ENCODE results near the gene TEKT2. TPM values are rescaled to one million over a fixed set of nuclear protein-coding genes. Genes with fewer than 3 reads are reported as not detected.

Gene TEKT2
- total RNA-seq, 4 donors from 2014 or later: not detected

- peaks cover 0 to 26% (median 11%) of the 10 kb centered on the region in 4 donors for H3K4me1 ChIP-seq
- TF ChIP-seq CTCF (IDR thresholded peaks at IDR 0.05): no peak
- no peak for TF ChIP-seq POLR2A (IDR thresholded peaks at IDR 0.05)
- peaks cover 0 to 46% (median 0%) of the 10 kb centered on the region in 3 donors for H3K36me3 ChIP-seq
- H3K27me3 ChIP-seq: no peaks in the 10 kb centered on the region
- H3K4me3 ChIP-seq: no peak overlapping the region
- no peak overlapping the region for H3K27ac ChIP-seq
- DNase-seq: peak in 1 of 3 donors; percentile 29
- no peaks in the 10 kb centered on the region for H3K9me3 ChIP-seq
Observed at GRCh38 chr1:36092166-36092797, 8.4 kb downstream of the TEKT2 start.

GRCh38 chr1:36092798-36093185 lies 8.9 kb downstream of the TEKT2 start:
- Histone ChIP-seq H3K36me3 (peaks cover 0 to 46% (median 0%) of the 10 kb centered on the region in 3 donors), H3K9me3 (no peaks in the 10 kb centered on the region)

GRCh38 chr1:36093226-36093625 lies 9.3 kb downstream of the TEKT2 start:
- H3K4me3 ChIP-seq: no peak overlapping the region
- H3K27me3 ChIP-seq: no peaks in the 10 kb centered on the region
- DNase-seq: peak in 1 of 3 donors; percentile 40
- H3K4me1 ChIP-seq: peaks cover 0 to 25% (median 8%) of the 10 kb centered on the region in 4 donors
- no peak for TF ChIP-seq CTCF (IDR thresholded peaks at IDR 0.05)
- no peak for TF ChIP-seq POLR2A (IDR thresholded peaks at IDR 0.05)
- H3K36me3 ChIP-seq: peaks cover 0 to 46% (median 0%) of the 10 kb centered on the region in 3 donors
- H3K27ac ChIP-seq: no peak overlapping the region
- H3K9me3 ChIP-seq: no peaks in the 10 kb centered on the region

More at GRCh38 chr1:36092798-36093185, 8.9 kb downstream of the TEKT2 start:
- Histone ChIP-seq H3K4me3 (no peak overlapping the region), H3K27ac (no peak overlapping the region), H3K4me1 (peaks cover 0 to 26% (median 11%) of the 10 kb centered on the region in 4 donors), H3K27me3 (no peaks in the 10 kb centered on the region)
- TF ChIP-seq CTCF (IDR thresholded peaks at IDR 0.05): no peak
- DNase-seq: peak in 1 of 3 donors; percentile 22

- no peak for DNase-seq
- no peaks in the 10 kb centered on the region for H3K27me3 ChIP-seq
- TF ChIP-seq POLR2A (IDR thresholded peaks at IDR 0.05): no peak
- no peak for TF ChIP-seq CTCF (IDR thresholded peaks at IDR 0.05)
- H3K36me3 ChIP-seq: peaks cover 0 to 46% (median 0%) of the 10 kb centered on the region in 3 donors
- H3K4me3 ChIP-seq: no peak overlapping the region
- peaks cover 0 to 22% (median 4%) of the 10 kb centered on the region in 4 donors for H3K4me1 ChIP-seq
- no peak overlapping the region for H3K27ac ChIP-seq
- no peaks in the 10 kb centered on the region for H3K9me3 ChIP-seq
Observed at GRCh38 chr1:36093929-36094328, 10.0 kb downstream of the TEKT2 start.

- Histone ChIP-seq H3K4me3 (no peak overlapping the region), H3K27me3 (no peaks in the 10 kb centered on the region), H3K9me3 (no peaks in the 10 kb centered on the region), H3K4me1 (peaks cover 0 to 17% (median 2%) of the 10 kb centered on the region in 4 donors), H3K27ac (no peak overlapping the region), H3K36me3 (peaks cover 0 to 46% (median 0%) of the 10 kb centered on the region in 3 donors)
- TF ChIP-seq CTCF (IDR thresholded peaks at IDR 0.05): no peak
- TF ChIP-seq POLR2A (IDR thresholded peaks at IDR 0.05): no peak
- DNase-seq: no peak
Observed at GRCh38 chr1:36094621-36095061, 10.7 kb downstream of the TEKT2 start.

Data from Peyer's patch (tissue), 4 donors.